T-cell (primary cell): ENCODE results near the gene PARM1. TPM values are rescaled to one million over a fixed set of nuclear protein-coding genes. Genes with fewer than 3 reads are reported as not detected.

ENCODE experiments used
- ATAC-seq, 4 experiments: fragments of 200-7000 bp in 3 of 4; fragments of 150-1000 bp in 1 of 4; cut with Tn5 transposase; replicated peaks in 1 of 4; 1 replicate in 3 of 4; 2 replicates in 1 of 4; pipeline ENCODE4 v1.10.0; 2021; ENCODE audit warnings: moderate library complexity in 3 of 4, mild to moderate bottlenecking in 2 of 4, moderate number of reproducible peaks in 1 of 4
- CTCF ChIA-PET, 2 donors: fragments of 300-600 bp; sonication (Branson Sonifier 250); formaldehyde crosslinking; loops; one replicate each; lab custom pipeline; 2022; ENCODE audit warnings: antibody characterized with exemption in 2 of 2; lab: Charles Lee
- POLR2A ChIA-PET, 2 donors: fragments of 300-600 bp; sonication (Branson Sonifier 250); formaldehyde crosslinking; loops; one replicate each; lab custom pipeline; 2022; ENCODE audit warnings: antibody characterized with exemption in 2 of 2; lab: Charles Lee
- DNase-seq, 35 experiments: peaks; one replicate each; pipeline versions ENCODE4 v3.0.0 to v3.0.0-alpha.2; 2013 to 2023
- H3K27ac ChIP-seq: one replicate; pipeline ENCODE4 v1.5.1; 2013; ENCODE audit warnings: low read length
- H3K27me3 ChIP-seq, 2 experiments: replicated peaks in 1 of 2; 1 replicate in 1 of 2; 2 replicates in 1 of 2; pipeline versions ENCODE4 v1.6.1 to v1.7.0; 2013; ENCODE audit warnings: low read length in 1 of 2, mixed read lengths in 1 of 2; ENCODE audit not compliant: control insufficient read depth in 2 of 2, insufficient read depth in 2 of 2; ENCODE audit errors: extremely low read depth in 1 of 2
- H3K36me3 ChIP-seq, 2 donors: 1 replicate in 1 of 2; 2 replicates in 1 of 2; pipeline versions ENCODE4 v1.6.1 to v1.7.0; 2013; ENCODE audit warnings: low read length in 1 of 2; ENCODE audit not compliant: control insufficient read depth in 2 of 2, insufficient read depth in 1 of 2; ENCODE audit errors: extremely low read depth in 1 of 2
- H3K4me1 ChIP-seq, 2 experiments: 1 replicate in 1 of 2; 2 replicates in 1 of 2; pipeline versions ENCODE4 v1.6.1 to v1.7.0; 2013; ENCODE audit warnings: low read length in 2 of 2, mixed read lengths in 1 of 2; ENCODE audit not compliant: insufficient read depth in 2 of 2, control insufficient read depth in 1 of 2; ENCODE audit errors: extremely low read depth in 1 of 2
- H3K4me3 ChIP-seq, 2 donors: 1 replicate in 1 of 2; 2 replicates in 1 of 2; pipeline versions ENCODE4 v1.5.1 to v1.7.0; 2013; ENCODE audit warnings: mild to moderate bottlenecking in 2 of 2, low read length in 1 of 2, moderate library complexity in 1 of 2; ENCODE audit not compliant: control insufficient read depth in 1 of 2; ENCODE audit errors: extremely low read depth in 1 of 2
- H3K9me3 ChIP-seq: 2 replicates; pipeline ENCODE4 v1.7.0; 2013
- H3K27ac Mint-ChIP-seq, 2 donors: one replicate each; pipeline ENCODE4 v1.8.0; 2020 to 2021; ENCODE audit warnings: mild to moderate bottlenecking in 2 of 2, mixed read lengths in 2 of 2
- H3K27me3 Mint-ChIP-seq, 2 donors: one replicate each; pipeline ENCODE4 v1.8.0; 2021 to 2022; ENCODE audit warnings: mixed read lengths in 2 of 2
- H3K36me3 Mint-ChIP-seq: one replicate; pipeline ENCODE4 v1.8.0; 2021; ENCODE audit warnings: mixed read lengths
- H3K4me1 Mint-ChIP-seq, 3 donors: one replicate each; pipeline ENCODE4 v1.8.0; 2020 to 2022; ENCODE audit warnings: mixed read lengths in 3 of 3, mild to moderate bottlenecking in 1 of 3
- H3K4me3 Mint-ChIP-seq, 3 donors: one replicate each; pipeline ENCODE4 v1.8.0; 2020 to 2022; ENCODE audit warnings: mild to moderate bottlenecking in 3 of 3, mixed read lengths in 3 of 3, moderate library complexity in 3 of 3
- H3K9me3 Mint-ChIP-seq, 3 donors: one replicate each; pipeline ENCODE4 v1.8.0; 2020 to 2022; ENCODE audit warnings: mixed read lengths in 3 of 3
- WGBS: methylation state at CpG from one replicate; pipeline ENCODE4 v1.1.5; 2013; ENCODE audit warnings: missing lambda C conversion rate; ENCODE audit not compliant: insufficient coverage; 5-methylcytosine and 5-hydroxymethylcytosine counted together
- total RNA-seq, 35 experiments: library from RNA in 6 of 35; stranded (reverse) in 6 of 35; fragments of 120-200 nt in 1 of 35; gene quantifications; one replicate each; pipeline versions ENCODE4 v1.2.1 to v1.2.4 and lab custom pipeline; 2013 to 2026

The PARM1 gene
- total RNA-seq, 5 donors from 2014 or later (not counting 1 experiment from before 2014, with no cell fraction given) = 0.13 to 0.38 (median 0.26) TPM

DNA sequence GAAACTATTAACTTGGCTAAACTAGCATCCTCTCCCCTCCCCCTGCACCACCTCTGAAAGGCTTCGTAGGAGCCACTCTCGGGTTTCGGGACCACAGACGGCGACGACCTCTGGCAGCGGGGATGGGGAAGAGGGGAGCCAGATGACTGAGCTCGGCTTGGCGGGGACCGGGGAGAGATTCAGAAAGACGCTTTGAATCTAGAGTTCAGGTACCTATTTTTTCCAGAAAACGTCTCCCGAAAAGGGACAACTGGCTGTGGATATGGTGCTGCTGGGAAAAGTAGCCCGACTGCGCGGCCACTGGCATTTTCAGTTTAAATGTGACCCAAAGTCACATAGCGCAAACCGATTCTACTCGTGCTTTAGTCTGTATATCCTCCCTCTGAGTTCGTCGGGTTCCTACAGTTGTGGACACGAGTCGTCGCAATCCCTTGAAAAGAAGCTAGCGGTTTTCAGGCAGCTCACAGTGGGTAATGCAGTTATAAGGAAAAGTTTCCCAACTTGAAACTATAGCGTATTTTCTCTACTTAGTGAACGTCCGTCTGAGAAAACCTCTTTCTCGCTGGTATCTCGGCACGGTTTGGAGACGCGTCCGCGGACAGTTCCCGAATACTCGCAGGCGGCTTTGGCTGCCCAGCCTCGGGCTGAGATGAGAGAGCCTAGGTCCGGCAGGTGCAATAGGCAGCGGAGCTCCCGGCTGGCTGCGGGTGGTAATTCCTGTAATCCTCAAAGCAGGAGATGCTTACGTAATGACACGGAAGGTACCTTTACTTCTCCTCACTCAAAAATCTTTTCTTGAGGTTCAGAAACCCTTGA lies 1.3 kb downstream of the PARM1 start:
- Histone ChIP-seq H3K4me1 (peaks cover 0 to 6% of the 10 kb centered on the region in 2 experiments), H3K27ac (no peak overlapping the region), H3K4me3 (no peak overlapping the region), H3K9me3 (no peaks in the 10 kb centered on the region), H3K27me3 (peaks cover 20 to 37% of the 10 kb centered on the region in 2 experiments), H3K36me3 (no peaks in the 10 kb centered on the region)
- peak overlapping the region in 1 of 3 donors; percentile 65 for H3K4me3 Mint-ChIP-seq
- ChIA-PET CTCF (no interaction called here), POLR2A (no interaction called here)
- no peak overlapping the region for H3K27ac Mint-ChIP-seq
- WGBS = 4% methylated on average over 28 of the region's 45 CpGs
- ATAC-seq (no peak), DNase-seq (no peak)
- H3K4me1 Mint-ChIP-seq = peaks cover 16 to 22% (median 19%) of the 10 kb centered on the region in 3 donors
- no peaks in the 10 kb centered on the region for H3K9me3 Mint-ChIP-seq
- peaks cover 53 to 61% of the 10 kb centered on the region in 2 donors for H3K27me3 Mint-ChIP-seq
- H3K36me3 Mint-ChIP-seq = no peaks in the 10 kb centered on the region

DNA sequence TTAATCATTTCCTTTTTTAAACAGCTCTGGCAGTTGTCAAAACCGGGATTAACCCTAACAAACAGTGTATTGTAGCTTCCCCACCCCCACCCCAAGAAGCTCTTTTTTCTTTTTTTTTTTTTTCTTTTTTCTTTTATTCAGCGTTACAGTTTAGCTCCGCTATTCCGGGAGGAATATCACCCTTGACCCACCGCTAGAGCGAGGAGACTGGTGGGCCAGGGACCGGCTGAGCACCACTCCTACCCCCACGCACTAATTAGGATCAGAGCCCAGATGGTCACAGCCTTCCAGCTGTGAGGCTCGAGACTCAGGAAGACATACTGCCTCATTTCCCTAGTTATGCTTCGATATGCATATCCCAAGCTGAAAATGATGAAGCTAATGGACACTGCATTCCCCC lies 2.0 kb downstream of the PARM1 start:
- no peak overlapping the region for H3K4me3 Mint-ChIP-seq
- no peak overlapping the region for H3K27ac ChIP-seq
- H3K27ac Mint-ChIP-seq = no peak overlapping the region
- H3K4me3 ChIP-seq = no peak overlapping the region
- peaks cover 52 to 58% of the 10 kb centered on the region in 2 donors for H3K27me3 Mint-ChIP-seq
- no peak for ATAC-seq
- peaks cover 0 to 6% of the 10 kb centered on the region in 2 experiments for H3K4me1 ChIP-seq
- no peak for DNase-seq
- no peaks in the 10 kb centered on the region for H3K9me3 ChIP-seq
- no peaks in the 10 kb centered on the region for H3K36me3 Mint-ChIP-seq
- H3K4me1 Mint-ChIP-seq = peaks cover 16 to 22% (median 19%) of the 10 kb centered on the region in 3 donors
- H3K9me3 Mint-ChIP-seq = no peaks in the 10 kb centered on the region
- peaks cover 20 to 37% of the 10 kb centered on the region in 2 experiments for H3K27me3 ChIP-seq
- CTCF ChIA-PET = no interaction called here
- no CpG with 5 or more reads among the region's 10 CpGs for WGBS
- no peaks in the 10 kb centered on the region for H3K36me3 ChIP-seq
- POLR2A ChIA-PET = no interaction called here

DNA sequence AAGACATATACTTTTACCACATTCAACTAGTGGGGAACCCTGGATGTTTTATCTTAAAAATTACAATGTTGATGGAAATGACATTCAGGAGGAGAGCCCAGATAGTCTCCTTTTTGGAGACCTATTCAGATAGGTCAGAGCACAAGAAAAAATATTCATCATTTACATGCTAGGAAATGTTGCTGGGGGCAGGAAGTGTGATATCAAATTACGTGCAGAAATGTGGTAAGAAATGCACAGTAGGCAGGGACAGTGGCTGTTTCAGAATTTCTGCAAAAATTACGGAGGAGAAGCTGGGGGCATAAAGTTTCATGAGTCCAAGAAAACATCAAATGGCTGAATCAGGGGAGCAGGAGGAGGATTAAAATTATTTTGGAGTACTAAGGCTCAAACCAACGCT lies 8.2 kb downstream of the PARM1 start:
- ATAC-seq (no peak), DNase-seq (no peak)
- Mint-ChIP-seq H3K4me3 (no peak overlapping the region), H3K27ac (no peak overlapping the region), H3K4me1 (no peaks in the 10 kb centered on the region), H3K27me3 (peaks cover 8 to 9% of the 10 kb centered on the region in 2 donors), H3K36me3 (no peaks in the 10 kb centered on the region), H3K9me3 (no peaks in the 10 kb centered on the region)
- Histone ChIP-seq H3K4me1 (no peaks in the 10 kb centered on the region), H3K27ac (no peak overlapping the region), H3K4me3 (no peak overlapping the region), H3K27me3 (peaks cover 3 to 4% of the 10 kb centered on the region in 2 experiments), H3K36me3 (no peaks in the 10 kb centered on the region), H3K9me3 (no peaks in the 10 kb centered on the region)
- ChIA-PET CTCF (no interaction called here), POLR2A (no interaction called here)
- no CpG with 5 or more reads among the region's 3 CpGs for WGBS

DNA sequence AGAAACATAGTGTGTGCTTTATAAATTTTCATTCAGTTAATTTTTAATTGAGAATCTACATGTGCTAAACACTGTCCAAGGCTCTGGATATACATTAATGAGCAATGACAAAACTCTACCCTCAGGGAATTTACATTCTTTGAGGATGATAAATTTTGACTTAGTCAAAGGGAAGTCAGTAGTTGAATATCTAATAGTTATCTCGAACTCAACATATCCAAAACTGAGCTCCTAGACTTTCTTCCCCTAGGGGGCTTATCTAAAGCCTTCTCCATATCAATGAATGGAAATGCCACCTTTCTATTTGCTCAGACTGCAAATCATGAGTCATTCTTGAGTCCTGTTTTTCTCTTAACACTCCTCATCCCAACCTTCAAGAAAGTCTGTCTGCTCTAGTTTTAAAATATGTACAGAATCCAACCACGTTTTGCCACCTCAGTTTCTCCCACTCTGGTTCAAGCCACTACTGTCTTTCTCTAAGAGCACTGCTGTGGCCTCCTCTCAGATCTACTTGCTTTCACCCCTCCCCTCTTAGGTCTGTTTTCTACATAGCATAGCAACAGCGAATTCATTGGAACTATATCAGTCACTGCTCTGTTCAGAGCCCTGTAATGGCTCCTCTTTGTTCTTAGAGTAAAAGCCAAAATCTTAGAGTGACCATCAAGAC lies 9.5 kb downstream of the PARM1 start:
- 73% methylated on average over 1 of the region's 3 CpGs for WGBS
- no peak for DNase-seq
- Mint-ChIP-seq H3K9me3 (no peaks in the 10 kb centered on the region), H3K4me1 (no peaks in the 10 kb centered on the region), H3K4me3 (no peak overlapping the region), H3K27me3 (peaks cover 0 to 3% of the 10 kb centered on the region in 2 donors), H3K27ac (no peak overlapping the region), H3K36me3 (no peaks in the 10 kb centered on the region)
- H3K4me1 ChIP-seq = no peaks in the 10 kb centered on the region
- no peak overlapping the region for H3K27ac ChIP-seq
- H3K36me3 ChIP-seq = no peaks in the 10 kb centered on the region
- no peaks in the 10 kb centered on the region for H3K27me3 ChIP-seq
- ATAC-seq = no peak
- no peak overlapping the region for H3K4me3 ChIP-seq
- ChIA-PET POLR2A (no interaction called here), CTCF (no interaction called here)
- no peaks in the 10 kb centered on the region for H3K9me3 ChIP-seq

DNA sequence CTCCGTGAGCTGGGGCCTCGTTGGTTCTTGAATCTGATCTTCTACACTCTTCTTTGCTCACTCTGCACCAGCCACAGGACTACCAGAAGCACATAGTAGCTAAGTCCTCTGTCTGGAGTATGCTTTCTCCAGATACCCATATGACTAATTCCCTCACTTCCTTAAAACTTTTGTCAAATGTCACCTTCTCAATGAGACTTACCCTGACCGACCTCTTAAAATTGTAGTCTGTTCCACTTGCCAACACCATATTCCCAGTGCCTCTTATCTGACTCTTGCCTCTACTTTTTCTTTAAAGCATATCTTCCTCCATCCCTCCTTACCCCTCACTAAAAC lies 10.0 kb downstream of the PARM1 start:
- no peak for DNase-seq
- Mint-ChIP-seq H3K4me1 (no peaks in the 10 kb centered on the region), H3K4me3 (no peak overlapping the region), H3K36me3 (no peaks in the 10 kb centered on the region), H3K9me3 (no peaks in the 10 kb centered on the region), H3K27me3 (peaks cover 0 to 3% of the 10 kb centered on the region in 2 donors), H3K27ac (no peak overlapping the region)
- Histone ChIP-seq H3K27me3 (no peaks in the 10 kb centered on the region), H3K4me1 (no peaks in the 10 kb centered on the region), H3K4me3 (no peak overlapping the region), H3K27ac (no peak overlapping the region), H3K9me3 (no peaks in the 10 kb centered on the region), H3K36me3 (no peaks in the 10 kb centered on the region)
- 77% methylated on average over 3 of the region's 3 CpGs for WGBS
- ChIA-PET POLR2A (no interaction called here), CTCF (no interaction called here)
- no peak for ATAC-seq

DNA sequence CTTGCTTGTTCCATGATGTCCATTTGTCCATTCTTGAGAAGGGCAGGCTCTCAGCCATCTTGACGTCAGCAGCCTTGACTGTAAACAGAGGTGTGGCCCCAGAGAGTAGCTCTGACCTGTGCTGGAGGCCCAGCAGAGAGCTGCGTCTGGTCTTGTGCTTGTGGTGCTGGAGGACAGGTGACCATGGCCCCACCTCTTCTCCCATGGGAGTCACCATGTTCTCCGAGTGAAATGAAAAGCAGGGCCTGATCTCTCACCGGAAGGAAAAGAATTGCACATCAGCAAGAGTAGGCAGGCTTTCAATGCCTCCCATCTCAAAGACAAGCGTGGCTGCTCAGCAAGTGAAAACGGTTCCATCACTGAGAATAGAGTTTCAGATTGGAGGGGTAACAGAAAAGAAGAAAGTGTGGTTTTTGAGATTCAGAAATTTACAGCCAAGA lies 11.5 kb downstream of the PARM1 start:
- WGBS = 75% methylated on average over 4 of the region's 6 CpGs
- CTCF ChIA-PET = no interaction called here

More for the DNA sequence above, 11.5 kb downstream of the PARM1 start:
- Histone ChIP-seq H3K4me1 (no peaks in the 10 kb centered on the region), H3K36me3 (no peaks in the 10 kb centered on the region), H3K9me3 (no peaks in the 10 kb centered on the region), H3K27me3 (no peaks in the 10 kb centered on the region), H3K4me3 (no peak overlapping the region), H3K27ac (no peak overlapping the region)
- Mint-ChIP-seq H3K4me1 (no peaks in the 10 kb centered on the region), H3K27me3 (peaks cover 0 to 3% of the 10 kb centered on the region in 2 donors), H3K36me3 (no peaks in the 10 kb centered on the region), H3K4me3 (no peak overlapping the region), H3K9me3 (no peaks in the 10 kb centered on the region), H3K27ac (no peak overlapping the region)
- ATAC-seq (no peak), DNase-seq (no peak)
- POLR2A ChIA-PET = no interaction called here
